Trophoblast cell (in vitro differentiated cells and primary cell): Measurements from ENCODE around the gene SETX.

Experiments
- DNase-seq, 2 donors: peaks; one replicate each; pipeline ENCODE4 v3.0.0-alpha.2; 2016
- H2AFZ ChIP-seq: 2 replicates; pipeline ENCODE4 v1.6.1; 2013; ENCODE audit warnings: low read length, moderate library complexity, mild to moderate bottlenecking; ENCODE audit not compliant: insufficient read depth, poor library complexity
- H2AK5ac ChIP-seq: 2 replicates; pipeline ENCODE4 v1.6.1; 2013; ENCODE audit warnings: mild to moderate bottlenecking, low read length
- H2BK120ac ChIP-seq: 2 replicates; pipeline ENCODE4 v1.6.1; 2013; ENCODE audit warnings: low read length, mild to moderate bottlenecking, moderate library complexity; ENCODE audit not compliant: insufficient read depth, poor library complexity
- H2BK12ac ChIP-seq: 2 replicates; pipeline ENCODE4 v1.6.1; 2013; ENCODE audit warnings: mild to moderate bottlenecking, low read length, moderate library complexity
- H2BK5ac ChIP-seq: 2 replicates; pipeline ENCODE4 v1.6.1; 2013; ENCODE audit warnings: low read length, low read depth, moderate library complexity, mild to moderate bottlenecking; ENCODE audit not compliant: poor library complexity
- H3K14ac ChIP-seq: 2 replicates; pipeline ENCODE4 v1.6.1; 2013; ENCODE audit warnings: mild to moderate bottlenecking, low read length
- H3K18ac ChIP-seq: 2 replicates; pipeline ENCODE4 v1.6.1; 2013; ENCODE audit warnings: mild to moderate bottlenecking, low read length
- H3K23ac ChIP-seq: 2 replicates; pipeline ENCODE4 v1.6.1; 2013; ENCODE audit warnings: low read length
- H3K27ac ChIP-seq: 2 replicates; pipeline ENCODE4 v1.5.1; 2013; ENCODE audit warnings: low read depth, mild to moderate bottlenecking, inconsistent platforms, low read length, moderate library complexity
- H3K27me3 ChIP-seq: 2 replicates; pipeline ENCODE4 v1.6.1; 2013; ENCODE audit warnings: inconsistent platforms, mild to moderate bottlenecking, low read length, moderate library complexity; ENCODE audit not compliant: insufficient read depth
- H3K36me3 ChIP-seq, 2 experiments: 1 replicate in 1 of 2; 2 replicates in 1 of 2; pipeline ENCODE4 v1.6.1; 2013; ENCODE audit warnings: low read length in 2 of 2, mild to moderate bottlenecking in 2 of 2, moderate library complexity in 1 of 2; ENCODE audit not compliant: insufficient read depth in 2 of 2, control insufficient read depth in 1 of 2
- H3K4ac ChIP-seq: 2 replicates; pipeline ENCODE4 v1.6.1; 2013; ENCODE audit warnings: low read depth, mild to moderate bottlenecking, low read length, moderate library complexity
- H3K4me1 ChIP-seq, 2 experiments: 1 replicate in 1 of 2; 2 replicates in 1 of 2; pipeline ENCODE4 v1.6.1; 2013; ENCODE audit warnings: low read length in 2 of 2, mild to moderate bottlenecking in 2 of 2, moderate library complexity in 1 of 2; ENCODE audit not compliant: insufficient read depth in 2 of 2, control insufficient read depth in 1 of 2
- H3K4me2 ChIP-seq: 2 replicates; pipeline ENCODE4 v1.6.1; 2013; ENCODE audit warnings: inconsistent platforms, mild to moderate bottlenecking, low read length, moderate library complexity
- H3K4me3 ChIP-seq: 2 replicates; pipeline ENCODE4 v1.5.1; 2013; ENCODE audit warnings: mild to moderate bottlenecking, low read depth, low read length, inconsistent platforms
- H3K79me1 ChIP-seq: one replicate; pipeline ENCODE4 v1.6.1; 2013; ENCODE audit warnings: low read length
- H3K79me2 ChIP-seq: 2 replicates; pipeline ENCODE4 v1.6.1; 2013; ENCODE audit warnings: low read length, mild to moderate bottlenecking; ENCODE audit not compliant: control insufficient read depth, insufficient read depth, poor library complexity
- H3K9ac ChIP-seq: 2 replicates; pipeline ENCODE4 v1.6.1; 2013; ENCODE audit warnings: mild to moderate bottlenecking, low read length
- H3K9me3 ChIP-seq: 2 replicates; pipeline ENCODE4 v1.6.1; 2013; ENCODE audit warnings: low read depth, mild to moderate bottlenecking, control low read depth, inconsistent platforms, low read length; ENCODE audit not compliant: insufficient read depth
- H4K12ac ChIP-seq: 2 replicates; pipeline ENCODE4 v1.6.1; 2013; ENCODE audit warnings: low read depth, mild to moderate bottlenecking, low read length, moderate library complexity
- H4K8ac ChIP-seq: 2 replicates; pipeline ENCODE4 v1.6.1; 2013; ENCODE audit warnings: low read depth, mild to moderate bottlenecking, low read length, moderate library complexity
- H4K91ac ChIP-seq: one replicate; pipeline ENCODE4 v1.6.1; 2013; ENCODE audit warnings: low read depth, mild to moderate bottlenecking, low read length, moderate library complexity
- whole genome bisulfite sequencing: extraction: QIAGEN DNeasy Blood & Tissue Kit; methylation state at CpG from one replicate; pipeline ENCODE4 v1.1.7; 2013; ENCODE audit warnings: missing lambda C conversion rate; ENCODE audit not compliant: insufficient read length, insufficient coverage; ENCODE audit errors: extremely low coverage; 5-methylcytosine and 5-hydroxymethylcytosine counted together

The SETX gene

GRCh38 chr9:132228062-132228461 lies 126.7 kb downstream of the SETX start:
- H3K18ac ChIP-seq = no peak overlapping the region
- H2BK5ac ChIP-seq = no peak overlapping the region
- no peaks in the 10 kb centered on the region for H3K79me2 ChIP-seq
- H4K12ac ChIP-seq = no peak overlapping the region
- H3K14ac ChIP-seq = no peak overlapping the region
- H3K4me1 ChIP-seq = no peaks in the 10 kb centered on the region
- no peak overlapping the region for H2AK5ac ChIP-seq
- H4K8ac ChIP-seq = no peak overlapping the region
- DNase-seq = no peak
- no peak overlapping the region for H2AFZ ChIP-seq
- H3K79me1 ChIP-seq = no peaks in the 10 kb centered on the region
- H3K27me3 ChIP-seq = no peaks in the 10 kb centered on the region
- no peak overlapping the region for H3K9ac ChIP-seq
- no peak overlapping the region for H3K4me2 ChIP-seq
- no peak overlapping the region for H2BK12ac ChIP-seq
- H3K36me3 ChIP-seq = no peaks in the 10 kb centered on the region
- H3K9me3 ChIP-seq = no peaks in the 10 kb centered on the region
- H4K91ac ChIP-seq = no peak overlapping the region
- H3K23ac ChIP-seq = no peak overlapping the region
- no peak overlapping the region for H3K27ac ChIP-seq
- no peak overlapping the region for H3K4ac ChIP-seq
- H3K4me3 ChIP-seq = no peak overlapping the region
- H2BK120ac ChIP-seq = no peak overlapping the region
- no CpG with 5 or more reads among the region's 12 CpGs for WGBS

GRCh38 chr9:132226571-132227430 lies 128.0 kb downstream of the SETX start:
- no peaks in the 10 kb centered on the region for H3K4me1 ChIP-seq
- H3K36me3 ChIP-seq = no peaks in the 10 kb centered on the region
- no CpG with 5 or more reads among the region's 34 CpGs for WGBS
- no peaks in the 10 kb centered on the region for H3K9me3 ChIP-seq
- H3K23ac ChIP-seq = no peak overlapping the region
- no peak overlapping the region for H3K18ac ChIP-seq
- H3K9ac ChIP-seq = no peak overlapping the region
- H3K4me2 ChIP-seq = no peak overlapping the region
- H4K91ac ChIP-seq = no peak overlapping the region
- H4K12ac ChIP-seq = no peak overlapping the region
- no peaks in the 10 kb centered on the region for H3K79me1 ChIP-seq
- H3K27ac ChIP-seq = no peak overlapping the region
- H2BK12ac ChIP-seq = no peak overlapping the region
- H3K4ac ChIP-seq = no peak overlapping the region
- H3K27me3 ChIP-seq = no peaks in the 10 kb centered on the region
- H2AK5ac ChIP-seq = no peak overlapping the region
- H4K8ac ChIP-seq = no peak overlapping the region
- H2BK120ac ChIP-seq = no peak overlapping the region
- no peak overlapping the region for H2AFZ ChIP-seq
- H2BK5ac ChIP-seq = no peak overlapping the region
- no peak for DNase-seq
- no peak overlapping the region for H3K4me3 ChIP-seq
- no peaks in the 10 kb centered on the region for H3K79me2 ChIP-seq
- H3K14ac ChIP-seq = no peak overlapping the region

- H3K23ac ChIP-seq = no peak overlapping the region
- H4K12ac ChIP-seq = no peak overlapping the region
- H2BK120ac ChIP-seq = no peak overlapping the region
- H3K4ac ChIP-seq = no peak overlapping the region
- no peak overlapping the region for H4K8ac ChIP-seq
- no peak overlapping the region for H3K9ac ChIP-seq
- no peak overlapping the region for H3K14ac ChIP-seq
- H3K9me3 ChIP-seq = no peaks in the 10 kb centered on the region
- no peaks in the 10 kb centered on the region for H3K79me1 ChIP-seq
- H3K36me3 ChIP-seq = no peaks in the 10 kb centered on the region
- no peaks in the 10 kb centered on the region for H3K4me1 ChIP-seq
- WGBS = no CpG with 5 or more reads among the region's 3 CpGs
- no peak overlapping the region for H2BK5ac ChIP-seq
- no peaks in the 10 kb centered on the region for H3K27me3 ChIP-seq
- no peak for DNase-seq
- no peak overlapping the region for H2AFZ ChIP-seq
- H2AK5ac ChIP-seq = no peak overlapping the region
- H3K79me2 ChIP-seq = no peaks in the 10 kb centered on the region
- no peak overlapping the region for H3K18ac ChIP-seq
- H3K4me2 ChIP-seq = no peak overlapping the region
- no peak overlapping the region for H4K91ac ChIP-seq
- H3K27ac ChIP-seq = no peak overlapping the region
- H2BK12ac ChIP-seq = no peak overlapping the region
- H3K4me3 ChIP-seq = no peak overlapping the region
Observed at GRCh38 chr9:132224645-132225044, 130.1 kb downstream of the SETX start.

- Histone ChIP-seq H3K14ac (no peak overlapping the region), H3K36me3 (no peaks in the 10 kb centered on the region), H2BK120ac (no peak overlapping the region), H4K91ac (no peak overlapping the region), H3K9me3 (no peaks in the 10 kb centered on the region), H4K8ac (no peak overlapping the region), H3K79me2 (no peaks in the 10 kb centered on the region), H3K23ac (no peak overlapping the region), H3K18ac (no peak overlapping the region), H2AFZ (no peak overlapping the region), H3K27me3 (no peaks in the 10 kb centered on the region), H3K4me3 (no peak overlapping the region), H4K12ac (no peak overlapping the region), H3K4me2 (no peak overlapping the region), H3K27ac (no peak overlapping the region), H3K4ac (no peak overlapping the region), H3K9ac (no peak overlapping the region), H2BK12ac (no peak overlapping the region), H2AK5ac (no peak overlapping the region), H3K79me1 (no peaks in the 10 kb centered on the region), H3K4me1 (no peaks in the 10 kb centered on the region), H2BK5ac (no peak overlapping the region)
- WGBS = no CpG with 5 or more reads among the region's 6 CpGs
- no peak for DNase-seq
Observed at GRCh38 chr9:132221941-132222340, 132.8 kb downstream of the SETX start.
